HepG2 (cell line): ENCODE measurements around the gene SLC22A23. TPM values are rescaled to one million over a fixed set of nuclear protein-coding genes. Genes with fewer than 3 reads are reported as not detected.

Experiments used
- ARID4A ChIP-seq: sonication (generic); formaldehyde crosslinking; IDR thresholded peaks from 2 replicates; pipeline ENCODE4 v1.5.0; 2020; ENCODE audit warnings: mild to moderate bottlenecking, missing genetic modification reagents, borderline replicate concordance
- CHD2 ChIP-seq: IDR thresholded peaks from 2 replicates; pipeline ENCODE4 v1.6.1; 2011; ENCODE audit warnings: low read depth, low read length, improper control_type of control experiment
- GPN1 ChIP-seq: sonication (generic); formaldehyde crosslinking; IDR thresholded peaks from 2 replicates; pipeline ENCODE4 v1.5.1; 2020; ENCODE audit warnings: missing genetic modification reagents, borderline replicate concordance
- HHEX ChIP-seq: IDR thresholded peaks from 2 replicates; pipeline ENCODE4 v1.6.1; 2016; ENCODE audit warnings: control low read depth
- HIVEP1 ChIP-seq: sonication (generic); formaldehyde crosslinking; IDR thresholded peaks from 2 replicates; pipeline ENCODE4 v1.4.0; 2020; ENCODE audit warnings: mild to moderate bottlenecking, missing genetic modification reagents
- HMGXB4 ChIP-seq, 2 experiments: sonication (generic) in 1 of 2; formaldehyde crosslinking in 1 of 2; IDR thresholded peaks; 2 replicates each; pipeline versions ENCODE4 v1.4.0 to v1.6.1; 2018 to 2020; ENCODE audit warnings: missing genetic modification reagents in 2 of 2, borderline replicate concordance in 1 of 2, low read depth in 1 of 2, mild to moderate bottlenecking in 1 of 2, missing biosample characterization in 1 of 2
- KDM6A ChIP-seq: IDR thresholded peaks from 2 replicates; pipeline ENCODE4 v1.6.1; 2016; ENCODE audit warnings: low read depth
- KLF11 ChIP-seq: IDR thresholded peaks from 2 replicates; pipeline ENCODE4 v1.6.1; 2016; ENCODE audit warnings: missing compliant biosample characterization
- MLLT10 ChIP-seq: sonication (generic); formaldehyde crosslinking; IDR thresholded peaks from 2 replicates; pipeline ENCODE4 v1.4.0; 2020; ENCODE audit warnings: missing genetic modification reagents
- MTA1 ChIP-seq: sonication (generic); formaldehyde crosslinking; IDR thresholded peaks from 2 replicates; pipeline ENCODE4 v1.4.0; 2020; ENCODE audit warnings: missing genetic modification reagents, mild to moderate bottlenecking, borderline replicate concordance
- NFKBIZ ChIP-seq: IDR thresholded peaks from 2 replicates; pipeline ENCODE4 v1.6.1; 2018; ENCODE audit warnings: missing genetic modification reagents, missing compliant biosample characterization
- NRL ChIP-seq: sonication (generic); formaldehyde crosslinking; IDR thresholded peaks from 2 replicates; pipeline ENCODE4 v1.5.0; 2020; ENCODE audit warnings: missing genetic modification reagents, mild to moderate bottlenecking, moderate library complexity, borderline replicate concordance
- PBX2 ChIP-seq: IDR thresholded peaks from 2 replicates; pipeline ENCODE4 v1.6.1; 2016; ENCODE audit warnings: control low read depth
- PREB ChIP-seq: sonication (generic); formaldehyde crosslinking; IDR thresholded peaks from 2 replicates; pipeline ENCODE4 v1.4.0; 2020; ENCODE audit warnings: missing genetic modification reagents
- RFX1 ChIP-seq: fragments of 450-650 bp; IDR thresholded peaks from 2 replicates; pipeline ENCODE4 v1.6.1; 2017
- TAF1 ChIP-seq: sonication (generic); formaldehyde crosslinking; IDR thresholded peaks from 2 replicates; pipeline ENCODE4 v1.4.0; 2020; ENCODE audit warnings: missing genetic modification reagents
- ZFP62 ChIP-seq: sonication (generic); formaldehyde crosslinking; IDR thresholded peaks from 2 replicates; pipeline ENCODE4 v1.4.0; 2020; ENCODE audit warnings: missing genetic modification reagents
- ZNF639 ChIP-seq: conservative IDR thresholded peaks from 2 replicates; pipeline ENCODE4 v1.6.1; 2018; ENCODE audit warnings: missing genetic modification reagents
- ZNF746 ChIP-seq: sonication (generic); formaldehyde crosslinking; IDR thresholded peaks from 2 replicates; pipeline ENCODE4 v1.8.0; 2022; ENCODE audit warnings: mild to moderate bottlenecking, missing genetic modification reagents
- polyA plus RNA-seq, 8 experiments: library from polyadenylated mRNA; depleted of rRNA in 3 of 8; stranded (reverse) in 7 of 8; unstranded in 1 of 8; fragments of >200 nt; fragmentation: Illumina TruSeq in 4 of 8; extraction: Trizol in 4 of 8; gene quantifications; 2 replicates each; pipeline versions ENCODE4 v1.2.1 to v1.2.3, GENCODE V29; 2011 to 2016; ENCODE audit warnings: low read depth in 4 of 8, missing spikeins in 1 of 8, mixed read lengths in 1 of 8; ENCODE audit not compliant: insufficient read depth in 1 of 8
- total RNA-seq, 5 experiments: library from RNA; depleted of rRNA; stranded (reverse); fragments of >200 nt; fragmentation: Illumina TruSeq; extraction: Trizol; gene quantifications; 2 replicates each; pipeline ENCODE4 v1.2.3, GENCODE V29; 2016; ENCODE audit warnings: low read depth in 1 of 5

SLC22A23 gene
- total and polyA plus RNA-seq, 2 of the 13 experiments (the other 11 are each of a cell fraction or from before 2014, with no cell fraction given), result 11.8 to 17.5 TPM

- TF ChIP-seq HMGXB4 (CRISPR knock-in tag; IDR thresholded peaks at IDR 0.05; ENCODE audit: borderline replicate concordance in 1 of 2, low read depth in 1 of 2), result peak in 1 of 2 experiments; percentile 60; a peak in 2 of 4 replicates
- no peak for TF ChIP-seq MLLT10 (CRISPR knock-in tag)
- peak; percentile 25; the same call in 1 of the 2 replicates for TF ChIP-seq ARID4A (CRISPR knock-in tag)
- no peak; the same call in 1 of the 2 replicates for TF ChIP-seq ZNF746 (CRISPR knock-in tag)
- TF ChIP-seq CHD2, result no peak
- peak; percentile 33; the same call in 1 of the 2 replicates for TF ChIP-seq PBX2 (CRISPR knock-in tag)
- no peak; the same call in 1 of the 2 replicates for TF ChIP-seq TAF1 (CRISPR knock-in tag)
- no peak for TF ChIP-seq MTA1
- TF ChIP-seq PREB (CRISPR knock-in tag), result no peak
- TF ChIP-seq HIVEP1 (CRISPR knock-in tag), result no peak
- TF ChIP-seq KLF11 (CRISPR knock-in tag), result no peak
- 0 out of 2 replicates have a peak, but pooled peaks have one; percentile 28 for TF ChIP-seq ZNF639 (CRISPR knock-in tag)
- no peak for TF ChIP-seq GPN1 (CRISPR knock-in tag)
- no peak for TF ChIP-seq ZFP62 (CRISPR knock-in tag)
- TF ChIP-seq NRL, result 0 out of 2 replicates have a peak, but pooled peaks have one; percentile 30
- TF ChIP-seq RFX1, result no peak
- TF ChIP-seq KDM6A, result 0 out of 2 replicates have a peak, but pooled peaks have one; percentile 55
- peak; percentile 44; the same call in 1 of the 2 replicates for TF ChIP-seq NFKBIZ (CRISPR knock-in tag)
- no peak for TF ChIP-seq HHEX (CRISPR knock-in tag)
These were observed 83.8 kb downstream of the SLC22A23 start (continued) for GRCh38 chr6:3372912-3373554.
